SHP77 treated with DMSO at 0.1 percent for 48 hours (cell line): Measurements from ENCODE around the gene ITFG2.
"Not testable (repeated sequence)": the region's sequence is repeated elsewhere in the genome, so short reads cannot be mapped to it uniquely, and the experiment has no call there.

Experiments used
- DNase-seq: peaks from one replicate; lab custom pipeline; 2025; lab: John Stamatoyannopoulos, UW

Gene ITFG2

DNA sequence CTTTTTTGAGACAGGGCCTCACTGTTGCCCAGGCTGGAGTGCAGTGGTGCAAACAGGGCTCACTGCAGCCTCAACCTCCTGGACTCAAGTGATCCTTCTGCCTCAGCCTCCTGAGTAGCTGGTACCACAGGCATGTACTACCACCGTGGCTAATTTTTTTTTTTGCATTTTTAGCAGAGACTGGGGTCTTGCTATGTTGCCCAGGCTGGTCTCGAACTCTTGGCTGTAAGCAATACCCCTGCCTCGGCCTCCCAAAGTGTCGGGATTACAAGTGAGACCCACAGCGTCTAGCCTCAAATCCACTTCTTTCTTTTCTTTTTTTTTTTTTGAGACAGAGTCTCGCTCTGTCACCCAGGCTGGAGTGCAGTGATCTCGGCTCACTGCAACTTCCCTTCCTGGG, 50.9 kb downstream of the ITFG2 start:
- DNase-seq = not testable (repeated sequence)

DNA sequence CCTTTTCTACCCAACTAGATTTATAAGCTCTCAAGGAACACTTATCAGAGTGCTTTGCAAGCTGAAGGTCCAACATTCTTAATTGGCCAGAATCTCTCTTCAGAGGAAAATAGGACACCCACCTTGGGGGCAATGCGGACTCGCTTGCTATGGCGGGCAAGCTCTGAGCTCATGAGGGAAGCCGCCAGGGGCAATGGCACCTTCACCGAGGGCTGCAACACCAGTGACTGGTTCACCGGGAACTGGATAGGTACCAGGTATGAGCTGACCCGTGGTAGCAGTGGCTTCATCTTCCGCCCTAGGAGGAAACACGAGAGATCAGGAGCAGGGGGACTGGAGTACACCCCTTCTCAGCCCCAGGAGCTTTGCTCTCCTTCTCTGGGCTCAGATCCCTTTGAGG, 51.7 kb downstream of the ITFG2 start:
- no peak for DNase-seq

DNA sequence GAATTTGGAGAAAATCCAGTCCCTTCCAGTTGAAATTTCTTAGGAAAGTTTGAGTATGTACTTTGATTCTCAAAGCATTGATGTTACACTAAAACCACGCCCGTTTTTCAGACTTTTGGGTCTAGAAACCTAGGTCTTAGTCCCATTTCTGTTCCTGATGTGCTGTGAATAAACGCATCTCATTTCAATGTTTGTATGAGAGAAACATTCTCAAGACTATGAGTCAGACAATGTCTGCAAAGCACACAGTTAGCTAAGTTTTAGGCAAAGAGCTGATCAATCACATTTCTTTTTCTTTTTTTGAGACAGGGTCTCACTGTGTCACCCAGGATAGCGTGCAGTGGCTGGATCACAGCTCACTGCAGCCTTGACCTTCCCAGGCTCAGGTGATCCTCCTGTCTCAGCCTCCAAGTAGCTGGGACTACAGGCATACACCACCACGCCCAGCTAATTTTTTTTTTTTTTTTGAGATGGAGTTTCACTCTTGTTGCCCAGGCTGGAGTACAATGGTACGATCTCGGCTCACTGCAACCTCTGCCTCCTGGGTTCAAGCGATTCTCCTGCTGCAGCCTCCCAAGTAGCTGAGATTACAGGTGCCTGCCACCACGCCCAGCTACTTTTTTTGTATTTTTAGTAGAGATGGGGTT, 56.6 kb downstream of the ITFG2 start:
- DNase-seq = not testable (repeated sequence)
